ENCODE results near the gene MEF2C. TPM values are rescaled to one million over a fixed set of nuclear protein-coding genes. Genes with fewer than 3 reads are reported as not detected.

Gene MEF2C
- total and polyA plus RNA-seq, 2 experiments from 2014 or later: 0.97 to 1.6 TPM

DNA sequence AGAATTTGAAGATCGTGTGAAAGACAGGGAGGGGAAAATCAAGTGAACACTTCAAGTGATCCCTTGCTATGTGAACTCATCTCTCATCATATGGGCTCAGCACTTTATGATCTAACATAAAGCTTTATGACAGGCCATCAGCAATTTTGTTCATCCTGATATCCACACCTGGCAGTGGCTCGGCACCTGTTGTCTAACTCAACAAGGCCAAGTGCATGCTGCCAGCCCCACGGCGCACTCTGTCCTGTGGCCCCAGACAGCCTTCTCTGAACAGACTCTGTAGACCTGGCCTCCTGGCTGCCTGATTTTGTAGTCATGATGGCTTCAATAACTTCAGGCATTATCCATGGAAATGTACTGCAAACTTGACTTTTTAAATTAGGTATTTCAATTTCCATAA lies 106.3 kb downstream of the MEF2C start:
- Histone ChIP-seq H4K20me1 (replicated peaks; ENCODE audit: insufficient read depth) (no peaks in the 10 kb centered on the region; the same call in 1 of the 2 replicates), H3K79me2 (replicated peaks; ENCODE audit: insufficient read depth) (no peaks in the 10 kb centered on the region), H3K4me1 (ENCODE audit: insufficient read depth) (0 out of 2 replicates have a peak, but pooled peaks cover 6% of the 10 kb centered on the region), H3K27ac (ENCODE audit: low read depth) (no peak overlapping the region), H3K9me2 (ENCODE audit: insufficient read depth) (no peaks in the 10 kb centered on the region), H3K4me2 (no peak overlapping the region), H3K4me3 (no peak overlapping the region), H2AFZ (no peak overlapping the region), H3F3A (replicated peaks; ENCODE audit: low read depth) (no peaks in the 10 kb centered on the region), H3K27me3 (ENCODE audit: insufficient read depth) (no peaks in the 10 kb centered on the region), H3K36me3 (ENCODE audit: insufficient read depth) (no peaks in the 10 kb centered on the region)
- Mint-ChIP-seq H3K27ac (no peak overlapping the region), H3K36me3 (ENCODE audit: low read depth) (no peaks in the 10 kb centered on the region), H3K4me3 (no peak overlapping the region), H3K27me3 (ENCODE audit: insufficient read depth, low read depth, poor library complexity) (peaks cover 3% of the 10 kb centered on the region), H3K9me3 (no peaks in the 10 kb centered on the region), H3K4me1 (peaks cover 9% of the 10 kb centered on the region; the same call in 2 of the 3 replicates)
- no peak for DNase-seq (ENCODE audit: low spot score)
- ATAC-seq: no peak
- TF ChIP-seq, protein P1, sequence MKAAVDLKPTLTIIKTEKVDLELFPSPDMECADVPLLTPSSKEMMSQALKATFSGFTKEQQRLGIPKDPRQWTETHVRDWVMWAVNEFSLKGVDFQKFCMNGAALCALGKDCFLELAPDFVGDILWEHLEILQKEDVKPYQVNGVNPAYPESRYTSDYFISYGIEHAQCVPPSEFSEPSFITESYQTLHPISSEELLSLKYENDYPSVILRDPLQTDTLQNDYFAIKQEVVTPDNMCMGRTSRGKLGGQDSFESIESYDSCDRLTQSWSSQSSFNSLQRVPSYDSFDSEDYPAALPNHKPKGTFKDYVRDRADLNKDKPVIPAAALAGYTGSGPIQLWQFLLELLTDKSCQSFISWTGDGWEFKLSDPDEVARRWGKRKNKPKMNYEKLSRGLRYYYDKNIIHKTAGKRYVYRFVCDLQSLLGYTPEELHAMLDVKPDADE (IDR thresholded peaks at IDR 0.05): no peak
- TF ChIP-seq, protein P2, sequence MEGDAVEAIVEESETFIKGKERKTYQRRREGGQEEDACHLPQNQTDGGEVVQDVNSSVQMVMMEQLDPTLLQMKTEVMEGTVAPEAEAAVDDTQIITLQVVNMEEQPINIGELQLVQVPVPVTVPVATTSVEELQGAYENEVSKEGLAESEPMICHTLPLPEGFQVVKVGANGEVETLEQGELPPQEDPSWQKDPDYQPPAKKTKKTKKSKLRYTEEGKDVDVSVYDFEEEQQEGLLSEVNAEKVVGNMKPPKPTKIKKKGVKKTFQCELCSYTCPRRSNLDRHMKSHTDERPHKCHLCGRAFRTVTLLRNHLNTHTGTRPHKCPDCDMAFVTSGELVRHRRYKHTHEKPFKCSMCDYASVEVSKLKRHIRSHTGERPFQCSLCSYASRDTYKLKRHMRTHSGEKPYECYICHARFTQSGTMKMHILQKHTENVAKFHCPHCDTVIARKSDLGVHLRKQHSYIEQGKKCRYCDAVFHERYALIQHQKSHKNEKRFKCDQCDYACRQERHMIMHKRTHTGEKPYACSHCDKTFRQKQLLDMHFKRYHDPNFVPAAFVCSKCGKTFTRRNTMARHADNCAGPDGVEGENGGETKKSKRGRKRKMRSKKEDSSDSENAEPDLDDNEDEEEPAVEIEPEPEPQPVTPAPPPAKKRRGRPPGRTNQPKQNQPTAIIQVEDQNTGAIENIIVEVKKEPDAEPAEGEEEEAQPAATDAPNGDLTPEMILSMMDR (conservative IDR thresholded peaks at IDR 0.05; ENCODE audit: low read depth in 2 of 2): no peak
- TF ChIP-seq JUNB (IDR thresholded peaks at IDR 0.05; ENCODE audit: unreplicated experiment) (no peak), EZH2phosphoT487 (IDR thresholded peaks at IDR 0.05; ENCODE audit: unreplicated experiment) (no peak), ZNF114 (CRISPR knock-in tag; IDR thresholded peaks at IDR 0.05) (no peak), POLR2AphosphoS5 (IDR thresholded peaks at IDR 0.05; ENCODE audit: low read depth) (no peak), STAT1 (IDR thresholded peaks at IDR 0.05; ENCODE audit: unreplicated experiment) (no peak), CREB1 (CRISPR knock-in tag; IDR thresholded peaks at IDR 0.05; ENCODE audit: low read depth) (no peak), EZH2 (IDR thresholded peaks at IDR 0.05; ENCODE audit: low read depth, unreplicated experiment) (no peak)
- TF ChIP-seq, protein P3, sequence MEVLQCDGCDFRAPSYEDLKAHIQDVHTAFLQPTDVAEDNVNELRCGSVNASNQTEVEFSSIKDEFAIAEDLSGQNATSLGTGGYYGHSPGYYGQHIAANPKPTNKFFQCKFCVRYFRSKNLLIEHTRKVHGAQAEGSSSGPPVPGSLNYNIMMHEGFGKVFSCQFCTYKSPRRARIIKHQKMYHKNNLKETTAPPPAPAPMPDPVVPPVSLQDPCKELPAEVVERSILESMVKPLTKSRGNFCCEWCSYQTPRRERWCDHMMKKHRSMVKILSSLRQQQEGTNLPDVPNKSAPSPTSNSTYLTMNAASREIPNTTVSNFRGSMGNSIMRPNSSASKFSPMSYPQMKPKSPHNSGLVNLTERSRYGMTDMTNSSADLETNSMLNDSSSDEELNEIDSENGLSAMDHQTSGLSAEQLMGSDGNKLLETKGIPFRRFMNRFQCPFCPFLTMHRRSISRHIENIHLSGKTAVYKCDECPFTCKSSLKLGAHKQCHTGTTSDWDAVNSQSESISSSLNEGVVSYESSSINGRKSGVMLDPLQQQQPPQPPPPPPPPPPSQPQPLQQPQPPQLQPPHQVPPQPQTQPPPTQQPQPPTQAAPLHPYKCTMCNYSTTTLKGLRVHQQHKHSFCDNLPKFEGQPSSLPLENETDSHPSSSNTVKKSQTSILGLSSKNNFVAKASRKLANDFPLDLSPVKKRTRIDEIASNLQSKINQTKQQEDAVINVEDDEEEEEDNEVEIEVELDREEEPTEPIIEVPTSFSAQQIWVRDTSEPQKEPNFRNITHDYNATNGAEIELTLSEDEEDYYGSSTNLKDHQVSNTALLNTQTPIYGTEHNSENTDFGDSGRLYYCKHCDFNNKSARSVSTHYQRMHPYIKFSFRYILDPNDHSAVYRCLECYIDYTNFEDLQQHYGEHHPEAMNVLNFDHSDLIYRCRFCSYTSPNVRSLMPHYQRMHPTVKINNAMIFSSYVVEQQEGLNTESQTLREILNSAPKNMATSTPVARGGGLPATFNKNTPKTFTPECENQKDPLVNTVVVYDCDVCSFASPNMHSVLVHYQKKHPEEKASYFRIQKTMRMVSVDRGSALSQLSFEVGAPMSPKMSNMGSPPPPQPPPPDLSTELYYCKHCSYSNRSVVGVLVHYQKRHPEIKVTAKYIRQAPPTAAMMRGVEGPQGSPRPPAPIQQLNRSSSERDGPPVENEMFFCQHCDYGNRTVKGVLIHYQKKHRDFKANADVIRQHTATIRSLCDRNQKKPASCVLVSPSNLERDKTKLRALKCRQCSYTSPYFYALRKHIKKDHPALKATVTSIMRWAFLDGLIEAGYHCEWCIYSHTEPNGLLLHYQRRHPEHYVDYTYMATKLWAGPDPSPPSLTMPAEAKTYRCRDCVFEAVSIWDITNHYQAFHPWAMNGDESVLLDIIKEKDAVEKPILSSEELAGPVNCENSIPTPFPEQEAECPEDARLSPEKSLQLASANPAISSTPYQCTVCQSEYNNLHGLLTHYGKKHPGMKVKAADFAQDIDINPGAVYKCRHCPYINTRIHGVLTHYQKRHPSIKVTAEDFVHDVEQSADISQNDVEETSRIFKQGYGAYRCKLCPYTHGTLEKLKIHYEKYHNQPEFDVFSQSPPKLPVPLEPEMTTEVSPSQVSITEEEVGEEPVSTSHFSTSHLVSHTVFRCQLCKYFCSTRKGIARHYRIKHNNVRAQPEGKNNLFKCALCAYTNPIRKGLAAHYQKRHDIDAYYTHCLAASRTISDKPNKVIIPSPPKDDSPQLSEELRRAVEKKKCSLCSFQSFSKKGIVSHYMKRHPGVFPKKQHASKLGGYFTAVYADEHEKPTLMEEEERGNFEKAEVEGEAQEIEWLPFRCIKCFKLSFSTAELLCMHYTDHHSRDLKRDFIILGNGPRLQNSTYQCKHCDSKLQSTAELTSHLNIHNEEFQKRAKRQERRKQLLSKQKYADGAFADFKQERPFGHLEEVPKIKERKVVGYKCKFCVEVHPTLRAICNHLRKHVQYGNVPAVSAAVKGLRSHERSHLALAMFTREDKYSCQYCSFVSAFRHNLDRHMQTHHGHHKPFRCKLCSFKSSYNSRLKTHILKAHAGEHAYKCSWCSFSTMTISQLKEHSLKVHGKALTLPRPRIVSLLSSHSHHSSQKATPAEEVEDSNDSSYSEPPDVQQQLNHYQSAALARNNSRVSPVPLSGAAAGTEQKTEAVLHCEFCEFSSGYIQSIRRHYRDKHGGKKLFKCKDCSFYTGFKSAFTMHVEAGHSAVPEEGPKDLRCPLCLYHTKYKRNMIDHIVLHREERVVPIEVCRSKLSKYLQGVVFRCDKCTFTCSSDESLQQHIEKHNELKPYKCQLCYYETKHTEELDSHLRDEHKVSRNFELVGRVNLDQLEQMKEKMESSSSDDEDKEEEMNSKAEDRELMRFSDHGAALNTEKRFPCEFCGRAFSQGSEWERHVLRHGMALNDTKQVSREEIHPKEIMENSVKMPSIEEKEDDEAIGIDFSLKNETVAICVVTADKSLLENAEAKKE (CRISPR knock-in tag; IDR thresholded peaks at IDR 0.05): no peak
